ENCODE results near the gene EBF3.

EBF3 gene

DNA sequence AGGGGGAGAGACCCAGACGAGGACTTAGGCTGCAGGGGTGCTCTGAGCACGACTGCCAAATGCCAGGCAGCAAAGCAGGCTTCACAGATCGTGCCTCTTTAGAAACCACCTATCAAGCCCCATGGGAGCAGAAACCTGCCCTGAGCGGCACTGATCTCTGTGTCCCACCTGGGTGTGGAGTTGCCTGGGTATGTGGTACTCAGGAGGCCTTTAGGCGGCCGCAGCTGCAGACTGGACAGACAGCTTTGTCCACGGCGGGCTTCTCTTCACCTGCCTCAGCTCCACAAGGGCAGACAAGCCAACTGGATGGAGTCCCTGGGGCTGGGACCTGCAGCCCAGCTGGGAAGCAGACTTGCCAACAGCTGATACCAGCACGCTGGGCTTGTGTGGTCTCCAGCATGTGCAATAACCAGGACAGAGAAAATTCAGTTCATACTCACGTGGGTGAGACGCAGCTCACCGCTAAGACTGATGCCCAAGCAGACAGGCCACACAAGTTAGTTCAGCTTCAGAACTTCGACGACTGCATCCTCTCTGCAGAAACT, 163.2 kb downstream of the EBF3 start:
- no peak overlapping the region for H3K4me2 ChIP-seq (ENCODE audit: low read length)
- H3K4me1 ChIP-seq (ENCODE audit: low read length): no peaks in the 10 kb centered on the region
- no peaks in the 10 kb centered on the region for H3K79me2 ChIP-seq (ENCODE audit: low read length)
- H3K4me3 ChIP-seq (ENCODE audit: low read length): no peak overlapping the region
- H3K36me3 ChIP-seq (replicated peaks; ENCODE audit: low read depth, low read length): no peaks in the 10 kb centered on the region
- H3K9ac ChIP-seq (ENCODE audit: low read length): no peak overlapping the region
- no peaks in the 10 kb centered on the region for H3K27me3 ChIP-seq (ENCODE audit: low read depth, low read length)
- TF ChIP-seq EZH2phosphoT487 (IDR thresholded peaks at IDR 0.05; ENCODE audit: low read depth): no peak
- TF ChIP-seq, protein P1, sequence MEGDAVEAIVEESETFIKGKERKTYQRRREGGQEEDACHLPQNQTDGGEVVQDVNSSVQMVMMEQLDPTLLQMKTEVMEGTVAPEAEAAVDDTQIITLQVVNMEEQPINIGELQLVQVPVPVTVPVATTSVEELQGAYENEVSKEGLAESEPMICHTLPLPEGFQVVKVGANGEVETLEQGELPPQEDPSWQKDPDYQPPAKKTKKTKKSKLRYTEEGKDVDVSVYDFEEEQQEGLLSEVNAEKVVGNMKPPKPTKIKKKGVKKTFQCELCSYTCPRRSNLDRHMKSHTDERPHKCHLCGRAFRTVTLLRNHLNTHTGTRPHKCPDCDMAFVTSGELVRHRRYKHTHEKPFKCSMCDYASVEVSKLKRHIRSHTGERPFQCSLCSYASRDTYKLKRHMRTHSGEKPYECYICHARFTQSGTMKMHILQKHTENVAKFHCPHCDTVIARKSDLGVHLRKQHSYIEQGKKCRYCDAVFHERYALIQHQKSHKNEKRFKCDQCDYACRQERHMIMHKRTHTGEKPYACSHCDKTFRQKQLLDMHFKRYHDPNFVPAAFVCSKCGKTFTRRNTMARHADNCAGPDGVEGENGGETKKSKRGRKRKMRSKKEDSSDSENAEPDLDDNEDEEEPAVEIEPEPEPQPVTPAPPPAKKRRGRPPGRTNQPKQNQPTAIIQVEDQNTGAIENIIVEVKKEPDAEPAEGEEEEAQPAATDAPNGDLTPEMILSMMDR (IDR thresholded peaks at IDR 0.05; ENCODE audit: low read depth, low read length): no peak
- no peak overlapping the region for H3K27ac ChIP-seq (ENCODE audit: low read length)
- H3K9me3 ChIP-seq (ENCODE audit: insufficient read depth, low read length): no peaks in the 10 kb centered on the region
- no peak overlapping the region for H2AFZ ChIP-seq (ENCODE audit: low read depth, low read length)
- no peaks in the 10 kb centered on the region for H4K20me1 ChIP-seq (ENCODE audit: insufficient read depth, low read length)

GRCh38 chr10:129799942-129800341, 164.1 kb downstream of the EBF3 start:
- no peak for TF ChIP-seq EZH2phosphoT487 (IDR thresholded peaks at IDR 0.05; ENCODE audit: low read depth)
- TF ChIP-seq, protein P1 (IDR thresholded peaks at IDR 0.05; ENCODE audit: low read depth, low read length): no peak
- Histone ChIP-seq H3K27me3 (ENCODE audit: low read depth, low read length) (no peaks in the 10 kb centered on the region), H2AFZ (ENCODE audit: low read depth, low read length) (no peak overlapping the region), H3K9me3 (ENCODE audit: insufficient read depth, low read length) (no peaks in the 10 kb centered on the region), H3K4me2 (ENCODE audit: low read length) (no peak overlapping the region), H3K9ac (ENCODE audit: low read length) (no peak overlapping the region), H3K79me2 (ENCODE audit: low read length) (no peaks in the 10 kb centered on the region), H3K4me3 (ENCODE audit: low read length) (no peak overlapping the region), H3K4me1 (ENCODE audit: low read length) (no peaks in the 10 kb centered on the region), H3K27ac (ENCODE audit: low read length) (no peak overlapping the region), H3K36me3 (replicated peaks; ENCODE audit: low read depth, low read length) (no peaks in the 10 kb centered on the region), H4K20me1 (ENCODE audit: insufficient read depth, low read length) (no peaks in the 10 kb centered on the region)

GRCh38 chr10:129796710-129797420, 167.2 kb downstream of the EBF3 start:
- no peaks in the 10 kb centered on the region for H3K36me3 ChIP-seq (replicated peaks; ENCODE audit: low read depth, low read length)
- no peak overlapping the region for H3K9ac ChIP-seq (ENCODE audit: low read length)
- H3K27ac ChIP-seq (ENCODE audit: low read length): no peak overlapping the region

GRCh38 chr10:129793996-129794395, 170.1 kb downstream of the EBF3 start:
- H4K20me1 ChIP-seq (ENCODE audit: insufficient read depth, low read length): no peaks in the 10 kb centered on the region
- no peaks in the 10 kb centered on the region for H3K27me3 ChIP-seq (ENCODE audit: low read depth, low read length)
- H3K79me2 ChIP-seq (ENCODE audit: low read length): no peaks in the 10 kb centered on the region
- no peaks in the 10 kb centered on the region for H3K4me1 ChIP-seq (ENCODE audit: low read length)
- TF ChIP-seq EZH2phosphoT487 (IDR thresholded peaks at IDR 0.05; ENCODE audit: low read depth): no peak
- TF ChIP-seq, protein P1 (IDR thresholded peaks at IDR 0.05; ENCODE audit: low read depth, low read length): no peak
- H3K9ac ChIP-seq (ENCODE audit: low read length): no peak overlapping the region
- no peak overlapping the region for H3K4me2 ChIP-seq (ENCODE audit: low read length)
- no peaks in the 10 kb centered on the region for H3K36me3 ChIP-seq (replicated peaks; ENCODE audit: low read depth, low read length)
- H3K9me3 ChIP-seq (ENCODE audit: insufficient read depth, low read length): no peaks in the 10 kb centered on the region
- no peak overlapping the region for H2AFZ ChIP-seq (ENCODE audit: low read depth, low read length)
- H3K4me3 ChIP-seq (ENCODE audit: low read length): no peak overlapping the region
- no peak overlapping the region for H3K27ac ChIP-seq (ENCODE audit: low read length)

More at GRCh38 chr10:129796710-129797420, 167.2 kb downstream of the EBF3 start:
- TF ChIP-seq, protein P1 (IDR thresholded peaks at IDR 0.05; ENCODE audit: low read depth, low read length): no peak
- no peak for TF ChIP-seq EZH2phosphoT487 (IDR thresholded peaks at IDR 0.05; ENCODE audit: low read depth)
- Histone ChIP-seq H3K27me3 (ENCODE audit: low read depth, low read length) (no peaks in the 10 kb centered on the region), H2AFZ (ENCODE audit: low read depth, low read length) (no peak overlapping the region), H3K4me1 (ENCODE audit: low read length) (no peaks in the 10 kb centered on the region), H3K9me3 (ENCODE audit: insufficient read depth, low read length) (no peaks in the 10 kb centered on the region), H4K20me1 (ENCODE audit: insufficient read depth, low read length) (no peaks in the 10 kb centered on the region), H3K4me3 (ENCODE audit: low read length) (no peak overlapping the region), H3K79me2 (ENCODE audit: low read length) (no peaks in the 10 kb centered on the region), H3K4me2 (ENCODE audit: low read length) (no peak overlapping the region)
